T-helper 17 cell (primary cell): ENCODE measurements around the gene FURIN. TPM values are rescaled to one million over a fixed set of nuclear protein-coding genes. Genes with fewer than 3 reads are reported as not detected.
A peak's percentile ranks its signal among the peaks of the same experiment; 100 is the strongest.
"Not testable (repeated sequence)": the region's sequence is repeated elsewhere in the genome, so short reads cannot be mapped to it uniquely, and the experiment has no call there.

Experiments
- ATAC-seq: fragments of 150-1000 bp; cut with Tn5 transposase; 2 replicates; pipeline ENCODE4 v1.10.0; 2021; ENCODE audit warnings: mild to moderate bottlenecking, moderate library complexity
- DNase-seq, 3 donors: peaks; one replicate each; pipeline versions ENCODE4 v3.0.0 to v3.0.0-alpha.2; 2020 to 2021
- H3K9me3 ChIP-seq: one replicate; pipeline ENCODE4 v1.7.0; 2013; ENCODE audit warnings: low read length, mild to moderate bottlenecking; ENCODE audit not compliant: control insufficient read depth, poor library complexity, severe bottlenecking
- H3K27ac Mint-ChIP-seq: one replicate; pipeline ENCODE4 v1.8.0; 2022; ENCODE audit warnings: mild to moderate bottlenecking, moderate library complexity, mixed read lengths
- H3K27me3 Mint-ChIP-seq: one replicate; pipeline ENCODE4 v1.8.0; 2022; ENCODE audit warnings: mixed read lengths
- H3K36me3 Mint-ChIP-seq: one replicate; pipeline ENCODE4 v1.8.0; 2022; ENCODE audit warnings: low read depth, mixed read lengths
- H3K4me1 Mint-ChIP-seq: one replicate; pipeline ENCODE4 v1.8.0; 2022; ENCODE audit warnings: mild to moderate bottlenecking, mixed read lengths
- H3K4me3 Mint-ChIP-seq: one replicate; pipeline ENCODE4 v1.8.0; 2022; ENCODE audit warnings: mild to moderate bottlenecking, moderate library complexity, mixed read lengths
- total RNA-seq, 4 donors: library from RNA in 2 of 4; stranded (reverse) in 2 of 4; gene quantifications; one replicate each; pipeline ENCODE4 v1.2.3 and lab custom pipeline; 2022 to 2026

Gene FURIN
- total RNA-seq, 2 donors from 2014 or later = 133 to 260 TPM

DNA sequence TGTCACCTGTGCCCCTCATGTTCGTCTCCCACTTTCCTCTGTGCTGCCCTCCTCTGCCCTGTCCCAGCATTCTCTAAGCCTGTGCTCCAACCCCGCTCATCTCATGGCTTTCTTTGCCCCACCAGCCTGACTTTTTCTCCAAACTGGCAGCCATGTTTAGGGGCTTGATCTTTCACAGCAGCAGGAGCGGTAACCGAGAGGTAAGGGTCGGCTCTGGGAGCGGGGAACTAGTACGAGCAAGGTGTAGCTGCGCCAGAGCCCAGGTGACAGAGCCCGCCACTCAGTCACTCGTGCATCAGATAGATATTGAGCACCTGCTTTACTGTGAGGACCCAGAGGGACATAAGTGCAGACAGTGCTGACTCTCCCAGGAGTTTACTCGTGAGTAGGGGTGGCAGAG lies 48.1 kb downstream of the FURIN start:
- Mint-ChIP-seq H3K27me3 (no peaks in the 10 kb centered on the region), H3K4me1 (peaks cover 9% of the 10 kb centered on the region), H3K27ac (no peak overlapping the region), H3K4me3 (no peak overlapping the region), H3K36me3 (peaks cover 9% of the 10 kb centered on the region)
- H3K9me3 ChIP-seq = no peaks in the 10 kb centered on the region
- ATAC-seq (no peak), DNase-seq (no peak)

DNA sequence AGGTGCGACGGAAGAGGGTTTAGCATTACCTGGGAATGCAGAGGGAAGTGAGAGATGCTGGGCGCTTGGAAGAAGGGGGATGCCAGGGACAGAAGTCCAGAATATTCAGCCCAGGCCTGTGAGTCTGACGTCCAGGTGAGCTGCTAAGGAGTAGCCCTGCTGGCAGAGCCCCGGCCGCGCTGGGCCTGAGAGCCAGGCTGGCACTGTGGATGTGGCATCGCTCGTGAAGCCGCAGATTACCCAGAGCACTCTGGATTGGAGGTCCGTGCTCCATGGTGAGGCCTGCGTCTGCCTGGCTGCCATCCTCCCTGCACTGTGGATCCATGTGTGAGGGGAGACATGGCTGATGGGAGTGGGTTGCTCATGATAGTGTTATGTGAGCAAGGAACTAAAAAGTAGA lies 49.2 kb downstream of the FURIN start:
- Mint-ChIP-seq H3K27ac (no peak overlapping the region), H3K4me1 (peaks cover 9% of the 10 kb centered on the region), H3K4me3 (peak overlapping the region; percentile 66), H3K27me3 (no peaks in the 10 kb centered on the region), H3K36me3 (peaks cover 9% of the 10 kb centered on the region)
- no peak for DNase-seq
- no peaks in the 10 kb centered on the region for H3K9me3 ChIP-seq
- ATAC-seq = no peak

DNA sequence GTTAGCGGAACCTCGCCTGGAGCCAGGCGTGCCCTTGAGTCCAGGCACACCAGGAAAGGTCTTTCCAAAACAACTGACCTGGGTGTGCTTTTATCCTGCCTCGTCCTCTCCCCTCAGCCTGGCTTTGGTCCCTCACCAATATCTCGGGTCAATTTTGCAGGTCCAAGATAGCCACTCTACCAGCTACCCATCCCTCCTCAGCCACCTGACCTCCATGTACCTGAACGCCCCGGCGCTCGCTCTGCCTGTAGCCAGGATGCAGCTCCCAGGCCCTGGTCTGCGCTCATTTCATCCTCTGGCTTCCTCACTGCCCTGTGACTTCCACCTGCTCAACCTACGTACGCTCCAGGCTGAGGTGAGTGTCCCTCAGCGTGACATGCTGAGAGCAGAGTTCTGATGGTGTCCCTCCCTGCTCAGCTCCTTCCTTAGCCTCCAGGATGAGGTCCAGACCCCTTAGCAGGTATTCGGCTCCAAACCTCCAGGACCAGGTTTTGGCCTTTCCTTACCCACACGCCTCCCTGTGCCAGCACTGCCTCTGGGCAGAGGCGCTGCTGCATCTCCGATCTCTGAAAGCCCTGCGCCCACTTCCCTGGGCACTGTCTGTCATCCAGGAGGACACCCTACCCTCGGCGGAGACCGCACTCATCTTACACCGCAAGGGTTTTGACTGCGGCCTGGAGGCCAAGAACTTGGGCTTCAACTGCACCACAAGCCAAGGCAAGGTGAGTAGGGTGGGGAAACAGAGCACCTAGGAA lies 49.8 kb downstream of the FURIN start:
- no peaks in the 10 kb centered on the region for H3K9me3 ChIP-seq
- peaks cover 9% of the 10 kb centered on the region for H3K36me3 Mint-ChIP-seq
- peaks cover 9% of the 10 kb centered on the region for H3K4me1 Mint-ChIP-seq
- no peaks in the 10 kb centered on the region for H3K27me3 Mint-ChIP-seq
- H3K4me3 Mint-ChIP-seq = no peak overlapping the region
- ATAC-seq = no peak
- no peak overlapping the region for H3K27ac Mint-ChIP-seq
- DNase-seq = no peak

DNA sequence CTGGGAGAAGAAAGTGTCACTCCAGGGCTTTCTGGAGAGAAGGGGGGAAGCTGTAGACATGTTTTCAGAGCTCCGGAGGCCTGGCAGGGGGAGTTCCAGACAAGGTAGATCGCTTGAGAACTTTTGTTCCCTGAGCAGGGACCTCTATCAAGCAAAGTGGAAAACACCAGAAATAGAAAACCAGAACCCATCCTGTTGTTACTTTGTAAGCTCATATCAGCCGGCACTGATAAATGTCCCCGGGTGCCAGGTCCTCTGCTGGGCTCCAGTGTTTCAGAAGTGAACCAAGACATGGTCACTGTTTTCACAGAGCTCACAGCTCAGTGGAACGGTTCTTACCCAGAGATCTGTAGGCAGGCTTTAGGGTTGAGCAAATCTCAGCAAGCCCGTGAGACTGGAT lies 50.4 kb downstream of the FURIN start:
- peaks cover 7% of the 10 kb centered on the region for H3K36me3 Mint-ChIP-seq
- H3K9me3 ChIP-seq = no peaks in the 10 kb centered on the region
- H3K4me3 Mint-ChIP-seq = no peak overlapping the region
- H3K27ac Mint-ChIP-seq = no peak overlapping the region
- ATAC-seq = no peak
- no peak for DNase-seq
- no peaks in the 10 kb centered on the region for H3K27me3 Mint-ChIP-seq
- H3K4me1 Mint-ChIP-seq = peaks cover 8% of the 10 kb centered on the region

DNA sequence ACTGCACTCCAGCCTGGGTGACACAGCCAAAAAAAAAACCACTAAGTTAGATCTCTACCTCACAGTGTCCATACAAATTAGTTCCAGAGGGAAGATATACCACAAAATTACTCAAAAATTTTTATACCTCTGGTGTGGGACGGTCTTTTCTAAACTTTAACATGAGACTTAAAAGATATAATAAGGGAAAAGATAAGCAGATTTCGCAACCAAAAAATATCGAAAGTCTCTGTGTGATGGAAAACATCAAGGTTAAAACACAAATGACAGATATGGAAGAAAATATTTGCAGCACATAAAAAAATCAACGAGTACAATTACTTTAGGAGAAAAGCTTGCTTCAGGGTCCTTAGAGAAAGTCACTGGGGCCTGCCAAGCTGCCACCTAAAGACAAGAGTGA lies 53.5 kb downstream of the FURIN start:
- H3K36me3 Mint-ChIP-seq = peaks cover 3% of the 10 kb centered on the region
- H3K27me3 Mint-ChIP-seq = no peaks in the 10 kb centered on the region
- no peak overlapping the region for H3K27ac Mint-ChIP-seq

DNA sequence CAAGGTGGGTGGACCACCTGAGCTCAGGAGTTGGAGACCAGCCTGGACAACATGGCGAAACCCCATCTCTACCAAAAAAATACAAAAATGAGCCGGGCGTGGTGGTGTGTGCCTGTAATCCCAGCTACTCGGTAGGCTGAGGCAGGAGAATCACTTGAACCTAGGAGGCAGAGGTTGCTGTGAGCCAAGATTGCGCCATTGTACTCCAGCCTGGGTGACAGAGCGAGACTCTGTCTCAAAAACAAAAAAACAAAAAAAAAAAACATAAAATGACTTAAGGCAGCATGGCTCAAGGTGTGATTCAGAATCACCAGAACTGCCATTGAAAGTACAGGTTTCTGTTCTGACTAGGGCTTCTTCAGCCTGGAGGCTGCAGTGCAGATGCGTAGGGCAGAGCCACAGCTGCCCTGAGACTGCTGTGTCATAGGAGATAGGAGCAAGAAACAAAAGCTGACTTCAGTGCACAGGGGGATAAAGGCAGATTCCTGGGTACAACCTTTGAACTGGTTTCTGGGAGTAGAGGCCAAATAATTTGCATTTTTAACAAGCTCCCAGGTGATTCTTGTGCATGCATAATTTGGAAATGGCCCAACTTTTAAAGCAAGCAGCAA lies 54.4 kb downstream of the FURIN start:
- H3K4me1 Mint-ChIP-seq, H3K27ac Mint-ChIP-seq, H3K9me3 ChIP-seq, H3K4me3 Mint-ChIP-seq, H3K36me3 Mint-ChIP-seq, H3K27me3 Mint-ChIP-seq, DNase-seq, ATAC-seq: not testable (repeated sequence)

More for the DNA sequence above, 53.5 kb downstream of the FURIN start:
- H3K9me3 ChIP-seq = no peaks in the 10 kb centered on the region
- no peak overlapping the region for H3K4me3 Mint-ChIP-seq
- H3K4me1 Mint-ChIP-seq = peaks cover 8% of the 10 kb centered on the region
- no peak for ATAC-seq
- no peak for DNase-seq

DNA sequence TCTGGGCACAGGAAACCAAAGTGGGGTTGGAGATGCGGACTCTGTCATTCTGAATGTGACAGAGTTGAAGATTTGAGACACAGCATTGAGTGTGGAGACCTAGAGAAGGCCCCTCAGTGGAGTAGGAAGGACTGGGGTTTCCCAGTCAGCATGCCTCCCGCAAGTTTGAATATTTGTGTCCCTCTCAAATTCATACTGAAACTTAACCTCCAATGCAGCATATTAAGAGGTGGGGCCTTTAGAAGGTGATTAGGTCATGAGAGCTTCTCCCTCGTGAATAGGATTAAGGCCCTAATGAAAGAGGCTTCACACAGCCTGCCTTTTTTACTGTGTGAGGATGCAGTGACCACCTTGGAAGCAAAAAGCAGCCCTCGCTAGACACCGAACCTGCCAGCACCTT lies 56.0 kb downstream of the FURIN start:
- Mint-ChIP-seq H3K4me3 (no peak overlapping the region), H3K36me3 (no peaks in the 10 kb centered on the region), H3K4me1 (peaks cover 5% of the 10 kb centered on the region), H3K27ac (peak overlapping the region; percentile 9), H3K27me3 (no peaks in the 10 kb centered on the region)
- no peaks in the 10 kb centered on the region for H3K9me3 ChIP-seq
- DNase-seq = no peak
- no peak for ATAC-seq

DNA sequence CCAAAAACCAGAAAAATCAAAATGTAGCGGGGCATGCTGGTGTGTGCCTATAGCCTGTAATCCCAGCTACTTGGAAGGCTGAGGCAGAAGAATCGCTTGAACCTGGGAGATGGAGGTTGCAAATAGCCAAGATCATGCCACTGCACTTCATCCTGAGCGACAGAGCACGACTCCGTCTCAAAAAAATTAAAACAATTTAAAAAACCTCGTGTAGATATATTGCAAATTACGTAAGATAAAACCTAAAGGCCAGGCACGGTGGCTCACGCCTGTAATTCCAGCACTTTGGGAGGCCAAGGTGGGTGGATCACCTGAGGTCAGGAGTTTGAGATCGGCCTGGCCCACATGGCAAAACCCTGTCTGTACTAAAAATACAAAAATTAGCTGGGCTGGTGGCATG lies 58.4 kb downstream of the FURIN start:
- not testable (repeated sequence) for H3K4me3 Mint-ChIP-seq, H3K27ac Mint-ChIP-seq, ATAC-seq, H3K9me3 ChIP-seq, DNase-seq, H3K27me3 Mint-ChIP-seq, H3K36me3 Mint-ChIP-seq
- H3K4me1 Mint-ChIP-seq = peaks cover 16% of the 10 kb centered on the region

DNA sequence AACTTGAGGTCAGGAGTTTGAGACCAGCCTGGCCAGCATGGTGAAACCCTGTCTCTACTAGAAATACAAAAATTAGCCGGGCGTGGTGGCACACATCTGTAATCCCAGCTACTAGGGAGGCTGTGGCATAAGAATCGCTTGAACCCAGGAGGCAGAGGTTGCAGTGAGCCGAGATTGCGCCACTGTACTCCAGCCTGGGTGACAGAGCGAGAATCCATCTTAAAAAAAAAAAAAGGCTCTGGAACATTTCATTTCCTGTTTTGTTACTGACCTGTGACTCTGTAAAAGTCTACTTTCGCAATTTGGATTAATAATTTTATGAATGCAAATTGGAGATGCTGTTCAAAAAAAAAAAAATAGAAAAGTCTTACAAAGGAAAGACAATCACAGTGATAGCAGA lies 59.7 kb downstream of the FURIN start:
- H3K4me1 Mint-ChIP-seq = peaks cover 20% of the 10 kb centered on the region
- H3K4me3 Mint-ChIP-seq, H3K36me3 Mint-ChIP-seq, ATAC-seq, H3K27ac Mint-ChIP-seq, H3K27me3 Mint-ChIP-seq, DNase-seq, H3K9me3 ChIP-seq: not testable (repeated sequence)

DNA sequence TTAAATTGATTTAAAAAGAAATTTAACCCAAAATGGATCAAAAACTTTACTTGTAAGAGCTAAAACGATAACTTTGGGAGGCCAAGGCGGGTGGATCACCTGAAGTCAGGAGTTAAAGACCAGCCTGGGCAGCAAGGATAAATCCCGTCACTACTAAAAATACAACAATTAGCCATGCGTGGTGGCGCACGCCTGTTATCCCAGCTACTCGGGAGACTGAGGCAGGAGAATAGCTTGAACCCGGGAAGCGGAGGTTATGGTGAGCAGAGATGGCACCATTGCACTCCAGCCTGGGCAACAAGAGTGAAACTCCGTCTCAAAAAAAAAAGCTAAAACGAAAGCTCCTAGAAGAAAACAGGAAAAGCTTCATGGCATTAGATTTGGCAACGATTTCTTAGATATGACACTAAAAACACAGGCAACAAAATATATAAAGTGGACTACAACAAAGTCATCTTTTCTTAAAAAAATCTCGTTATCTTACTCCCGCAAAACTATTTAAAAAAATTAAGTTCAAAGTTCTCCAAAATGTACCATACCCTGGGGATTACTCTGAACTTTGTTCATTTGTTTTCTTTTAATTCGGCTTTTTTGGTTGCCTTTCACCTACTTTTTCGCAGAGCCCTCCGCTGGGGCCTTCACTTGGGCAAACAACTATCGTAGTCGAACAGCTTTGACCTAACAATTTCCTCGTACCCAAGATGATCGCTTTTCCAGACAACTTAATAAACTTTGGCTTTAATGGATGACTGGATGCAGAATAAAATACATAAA lies 61.0 kb downstream of the FURIN start:
- H3K9me3 ChIP-seq = no peaks in the 10 kb centered on the region
- H3K27me3 Mint-ChIP-seq = no peaks in the 10 kb centered on the region
- DNase-seq (no peak), ATAC-seq (no peak)
- peak overlapping the region; percentile 98 for H3K4me3 Mint-ChIP-seq
- H3K36me3 Mint-ChIP-seq = no peaks in the 10 kb centered on the region
- peaks cover 24% of the 10 kb centered on the region for H3K4me1 Mint-ChIP-seq
- H3K27ac Mint-ChIP-seq = peak overlapping the region; percentile 96

DNA sequence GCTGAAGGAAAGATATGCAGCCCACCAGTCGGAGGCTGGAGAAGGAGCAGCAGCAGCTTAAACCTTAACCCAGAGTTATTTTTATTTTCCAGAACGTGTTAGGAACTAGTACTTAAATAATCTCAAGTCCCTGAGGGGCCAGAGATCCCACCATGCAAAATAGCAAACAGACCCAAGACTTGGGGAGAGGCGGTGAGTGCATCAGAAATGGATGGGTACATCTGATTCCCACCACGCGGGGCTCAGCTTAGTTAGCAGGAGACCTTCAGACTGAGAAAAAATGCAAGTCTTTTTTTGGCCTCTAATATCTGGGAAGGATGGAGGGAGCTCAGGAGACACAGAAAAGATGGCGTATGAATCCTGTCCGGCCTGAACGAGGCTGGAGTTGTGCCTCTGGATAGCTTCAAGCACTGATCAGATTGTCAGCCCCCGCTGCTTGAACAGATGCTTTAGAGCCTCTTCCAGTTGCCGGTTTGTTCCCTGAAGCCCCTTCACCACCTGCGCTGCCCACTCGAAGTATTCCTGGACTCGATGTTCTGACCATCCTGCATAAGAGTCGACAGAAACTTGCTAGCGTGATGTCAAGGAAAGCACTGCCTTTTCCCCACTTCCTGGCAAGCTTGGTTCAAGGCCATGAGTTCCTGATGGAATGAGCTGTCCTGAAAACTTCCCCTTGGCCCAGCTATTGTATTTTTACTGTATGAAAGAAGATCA lies 62.6 kb downstream of the FURIN start:
- no peaks in the 10 kb centered on the region for H3K9me3 ChIP-seq
- Mint-ChIP-seq H3K36me3 (no peaks in the 10 kb centered on the region), H3K27me3 (no peaks in the 10 kb centered on the region), H3K27ac (peak overlapping the region; percentile 96), H3K4me1 (peaks cover 24% of the 10 kb centered on the region), H3K4me3 (peak overlapping the region; percentile 98)
- ATAC-seq (no peak), DNase-seq (no peak)

DNA sequence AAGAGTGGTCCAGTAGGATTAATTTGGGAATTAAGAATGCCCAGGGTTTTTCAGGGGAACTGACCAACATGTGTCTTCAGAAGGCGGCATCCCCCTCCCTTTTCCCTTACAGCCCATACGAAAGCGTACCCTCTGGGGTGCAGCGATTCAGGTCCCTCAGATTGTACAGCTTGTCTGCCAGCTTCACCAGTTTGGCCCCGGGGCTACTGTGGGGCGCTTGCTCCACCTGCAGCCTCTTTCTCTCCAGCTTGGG lies 63.1 kb downstream of the FURIN start:
- DNase-seq = no peak
- peak overlapping the region; percentile 98 for H3K4me3 Mint-ChIP-seq
- no peak for ATAC-seq
- peak overlapping the region; percentile 96 for H3K27ac Mint-ChIP-seq
- no peaks in the 10 kb centered on the region for H3K36me3 Mint-ChIP-seq
- no peaks in the 10 kb centered on the region for H3K9me3 ChIP-seq
- H3K4me1 Mint-ChIP-seq = peaks cover 29% of the 10 kb centered on the region
- no peaks in the 10 kb centered on the region for H3K27me3 Mint-ChIP-seq
